Middle frontal gyrus (tissue), 1 donor: ENCODE measurements around the gene HSD17B2.
"Not testable (repeated sequence)": the region's sequence is repeated elsewhere in the genome, so short reads cannot be mapped to it uniquely, and the experiment has no call there.

Experiments
- DNase-seq: peaks from one replicate; pipeline ENCODE4 v3.0.0-alpha.2; 2015; ENCODE audit warnings: low spot score; ENCODE audit errors: extremely low spot score

HSD17B2 gene

GRCh38 chr16:82078125-82078524, 43.1 kb downstream of the HSD17B2 start:
- DNase-seq: no peak

GRCh38 chr16:82079892-82080291, 44.8 kb downstream of the HSD17B2 start:
- DNase-seq: no peak

GRCh38 chr16:82081264-82081663, 46.2 kb downstream of the HSD17B2 start:
- no peak for DNase-seq

- no peak for DNase-seq
Measured at GRCh38 chr16:82082097-82082496, 47.0 kb downstream of the HSD17B2 start.

GRCh38 chr16:82082543-82083244, 47.6 kb downstream of the HSD17B2 start:
- no peak for DNase-seq

- no peak for DNase-seq
Measured at GRCh38 chr16:82083710-82084353, 48.8 kb downstream of the HSD17B2 start.

GRCh38 chr16:82085011-82085779, 50.1 kb downstream of the HSD17B2 start:
- no peak for DNase-seq

GRCh38 chr16:82088483-82088882, 53.4 kb downstream of the HSD17B2 start:
- DNase-seq: no peak

GRCh38 chr16:82091241-82091640, 56.2 kb downstream of the HSD17B2 start:
- DNase-seq: no peak

GRCh38 chr16:82092711-82093110, 57.7 kb downstream of the HSD17B2 start:
- DNase-seq: no peak

GRCh38 chr16:82093666-82094300, 58.7 kb downstream of the HSD17B2 start:
- DNase-seq: no peak

GRCh38 chr16:82094942-82095540, 60.0 kb downstream of the HSD17B2 start:
- no peak for DNase-seq

GRCh38 chr16:82096641-82097040, 61.6 kb downstream of the HSD17B2 start:
- no peak for DNase-seq

GRCh38 chr16:82105107-82105506, 70.1 kb downstream of the HSD17B2 start:
- no peak for DNase-seq

- DNase-seq: no peak
Measured at GRCh38 chr16:82108100-82108499, 73.0 kb downstream of the HSD17B2 start.

- no peak for DNase-seq
Measured at GRCh38 chr16:82108774-82109173, 73.7 kb downstream of the HSD17B2 start.

- not testable (repeated sequence) for DNase-seq
Measured at GRCh38 chr16:82109266-82109665, 74.2 kb downstream of the HSD17B2 start.

- DNase-seq: no peak
Measured at GRCh38 chr16:82111944-82112343, 76.9 kb downstream of the HSD17B2 start.

- DNase-seq: no peak
Measured at GRCh38 chr16:82113741-82114140, 78.7 kb downstream of the HSD17B2 start.

GRCh38 chr16:82116535-82116934, 81.5 kb downstream of the HSD17B2 start:
- DNase-seq: no peak

GRCh38 chr16:82118749-82119148, 83.7 kb downstream of the HSD17B2 start:
- no peak for DNase-seq
